B cell (primary cell): ENCODE results near the gene PGM2. TPM values are rescaled to one million over a fixed set of nuclear protein-coding genes. Genes with fewer than 3 reads are reported as not detected.

Experiments used
- ATAC-seq: fragments of 200-7000 bp; cut with Tn5 transposase; one replicate; pipeline ENCODE4 v1.10.0; 2021; ENCODE audit warnings: low read depth, mild to moderate bottlenecking, moderate number of reproducible peaks, moderate library complexity
- CTCF ChIA-PET: fragments of 350-600 bp; sonication (Branson Sonifier 250); formaldehyde crosslinking; loops from one replicate; lab custom pipeline; 2021; ENCODE audit warnings: antibody characterized with exemption, inconsistent platforms; lab: Charles Lee
- POLR2A ChIA-PET: fragments of 350-600 bp; sonication (Branson Sonifier 250); formaldehyde crosslinking; loops from one replicate; lab custom pipeline; 2021; ENCODE audit warnings: antibody characterized with exemption; lab: Charles Lee
- DNase-seq: peaks from one replicate; pipeline ENCODE4 v3.0.0; 2013
- H2AFZ ChIP-seq: 2 replicates; pipeline ENCODE4 v1.6.1; 2012; ENCODE audit warnings: mild to moderate bottlenecking, low read depth, low read length; ENCODE audit not compliant: insufficient read depth, poor library complexity, severe bottlenecking
- H3K27ac ChIP-seq, 2 donors: 1 replicate in 1 of 2; 2 replicates in 1 of 2; pipeline ENCODE4 v1.5.1; 2012 to 2013; ENCODE audit warnings: low read length in 2 of 2, mild to moderate bottlenecking in 2 of 2, moderate library complexity in 1 of 2
- H3K27me3 ChIP-seq, 4 experiments: fragments of 200-600 bp in 1 of 4; sonication (generic) in 1 of 4; replicated peaks in 1 of 4; 1 replicate in 2 of 4; 2 replicates in 2 of 4; pipeline versions ENCODE4 v1.6.1 to v1.7.0; 2013 to 2016; ENCODE audit warnings: low read length in 3 of 4, mild to moderate bottlenecking in 2 of 4, mixed read lengths in 1 of 4, moderate library complexity in 1 of 4; ENCODE audit not compliant: insufficient read depth in 4 of 4, control insufficient read depth in 3 of 4; ENCODE audit errors: control extremely low read depth in 1 of 4
- H3K36me3 ChIP-seq, 2 experiments: replicated peaks in 1 of 2; 1 replicate in 1 of 2; 2 replicates in 1 of 2; pipeline versions ENCODE4 v1.6.1 to v1.7.1; 2013; ENCODE audit warnings: low read length in 1 of 2; ENCODE audit not compliant: insufficient read depth in 2 of 2, control insufficient read depth in 1 of 2; ENCODE audit errors: control extremely low read depth in 1 of 2, extremely low read depth in 1 of 2
- H3K4me1 ChIP-seq, 2 donors: fragments of 200-600 bp in 1 of 2; sonication (generic) in 1 of 2; 1 replicate in 1 of 2; 2 replicates in 1 of 2; pipeline versions ENCODE4 v1.5.1 to v1.6.1; 2013 to 2017; ENCODE audit warnings: low read length in 2 of 2; ENCODE audit not compliant: control insufficient read depth in 2 of 2, insufficient read depth in 2 of 2
- H3K4me2 ChIP-seq: replicated peaks from 2 replicates; pipeline ENCODE3; 2012; ENCODE audit warnings: mild to moderate bottlenecking, low read depth, low read length; ENCODE audit not compliant: poor library complexity, severe bottlenecking
- H3K4me3 ChIP-seq, 5 experiments: fragments of 200-600 bp in 1 of 5; sonication (generic) in 1 of 5; 1 replicate in 3 of 5; 2 replicates in 2 of 5; pipeline versions ENCODE4 v1.5.1 to v1.7.0; 2011 to 2016; ENCODE audit warnings: low read length in 4 of 5, mild to moderate bottlenecking in 4 of 5, low read depth in 2 of 5, control low read depth in 1 of 5, moderate library complexity in 1 of 5; ENCODE audit not compliant: insufficient read depth in 1 of 5; ENCODE audit errors: control extremely low read depth in 1 of 5, extremely low read depth in 1 of 5
- H3K79me2 ChIP-seq: fragments of 200-600 bp; sonication (generic); one replicate; pipeline ENCODE4 v1.6.0; 2016; ENCODE audit warnings: low read length; ENCODE audit not compliant: control insufficient read depth, insufficient read depth
- H3K9ac ChIP-seq: fragments of 200-600 bp; sonication (generic); 2 replicates; pipeline ENCODE4 v1.6.1; 2017; ENCODE audit warnings: mild to moderate bottlenecking, low read length, moderate library complexity
- H3K9me3 ChIP-seq, 3 donors: one replicate each; pipeline versions ENCODE4 v1.6.1 to v1.7.1; 2013; ENCODE audit warnings: low read length in 2 of 3; ENCODE audit not compliant: control insufficient read depth in 2 of 3, insufficient read depth in 1 of 3; ENCODE audit errors: control extremely low read depth in 1 of 3
- H4K20me1 ChIP-seq: 2 replicates; pipeline ENCODE4 v1.6.0; 2012; ENCODE audit warnings: mild to moderate bottlenecking, low read length; ENCODE audit not compliant: insufficient read depth, control insufficient read depth, poor library complexity, severe bottlenecking
- H3K27ac Mint-ChIP-seq: one replicate; pipeline ENCODE4 v1.8.0; 2021; ENCODE audit warnings: mixed read lengths
- H3K27me3 Mint-ChIP-seq: one replicate; pipeline ENCODE4 v1.8.0; 2021; ENCODE audit warnings: mixed read lengths
- H3K4me1 Mint-ChIP-seq: one replicate; pipeline ENCODE4 v1.8.0; 2021; ENCODE audit warnings: mixed read lengths
- H3K4me3 Mint-ChIP-seq: one replicate; pipeline ENCODE4 v1.8.0; 2021; ENCODE audit warnings: mixed read lengths
- H3K9me3 Mint-ChIP-seq: one replicate; pipeline ENCODE4 v1.8.0; 2022; ENCODE audit warnings: mixed read lengths; ENCODE audit not compliant: insufficient read depth
- CTCF ChIP-seq: fragments of 200-600 bp; IDR thresholded peaks from one replicate; pipeline ENCODE4 v1.8.0; 2022; ENCODE audit warnings: antibody characterized with exemption, mild to moderate bottlenecking
- EZH2 ChIP-seq: IDR thresholded peaks from 2 replicates; pipeline ENCODE4 v1.6.1; 2012; ENCODE audit warnings: borderline replicate concordance, low read depth, mild to moderate bottlenecking, moderate library complexity, low read length; ENCODE audit not compliant: insufficient read depth, poor library complexity, severe bottlenecking
- WGBS: methylation state at CpG from one replicate; pipeline ENCODE4 v1.1.5; 2013; ENCODE audit warnings: missing lambda C conversion rate; ENCODE audit not compliant: insufficient coverage; 5-methylcytosine and 5-hydroxymethylcytosine counted together
- intact Hi-C: fragments of 100-400 bp; cut with micrococcal nuclease; formaldehyde crosslinking; loops from one replicate; pipeline ENCODE4 v1.10.0; 2022
- polyA plus RNA-seq: library from polyadenylated mRNA; depleted of rRNA; stranded (reverse); fragments of >200 nt; gene quantifications from 2 replicates; pipeline ENCODE4 v1.2.3, GENCODE V29; 2012
- total RNA-seq, 2 donors: library from RNA; stranded (reverse); fragments of 120-200 nt in 1 of 2; gene quantifications; 1 replicate in 1 of 2; 2 replicates in 1 of 2; pipeline versions ENCODE4 v1.2.3 to v1.2.4, GENCODE V29; 2013 to 2022

PGM2 gene
- total and polyA plus RNA-seq, 2 donors (not counting 1 experiment from before 2014, with no cell fraction given) = 5.3 to 20.9 TPM

- H4K20me1 ChIP-seq = no peaks in the 10 kb centered on the region
- H3K27me3 Mint-ChIP-seq = peaks cover 33% of the 10 kb centered on the region
- H3K4me3 Mint-ChIP-seq = no peak overlapping the region
- H2AFZ ChIP-seq = no peak overlapping the region
- POLR2A ChIA-PET = no interaction called here
- H3K27ac Mint-ChIP-seq = no peak overlapping the region
- intact Hi-C loops = no loop called here
- H3K4me3 ChIP-seq = no peak overlapping the region
- no peak overlapping the region for H3K27ac ChIP-seq
- H3K27me3 ChIP-seq = peaks cover 0 to 4% (median 0%) of the 10 kb centered on the region in 4 experiments
- TF ChIP-seq EZH2 (no peak), CTCF (no peak)
- peaks cover 0 to 7% (median 6%) of the 10 kb centered on the region in 3 donors for H3K9me3 ChIP-seq
- no peak for DNase-seq
- CTCF ChIA-PET = no interaction called here
- H3K9ac ChIP-seq = no peak overlapping the region
- no peak for ATAC-seq
- H3K9me3 Mint-ChIP-seq = peaks cover 5% of the 10 kb centered on the region
- WGBS = 93% methylated on average over 4 of the region's 4 CpGs
- no peak overlapping the region for H3K4me2 ChIP-seq
- no peaks in the 10 kb centered on the region for H3K4me1 ChIP-seq
- H3K4me1 Mint-ChIP-seq = no peaks in the 10 kb centered on the region
- no peaks in the 10 kb centered on the region for H3K36me3 ChIP-seq
- no peaks in the 10 kb centered on the region for H3K79me2 ChIP-seq
Measured at GRCh38 chr4:37788819-37789218, 37.7 kb upstream of the PGM2 start.

- H3K4me2 ChIP-seq = no peak overlapping the region
- H3K27ac Mint-ChIP-seq = no peak overlapping the region
- no peaks in the 10 kb centered on the region for H3K4me1 ChIP-seq
- H3K27ac ChIP-seq = no peak overlapping the region
- H4K20me1 ChIP-seq = no peaks in the 10 kb centered on the region
- no peak overlapping the region for H3K4me3 Mint-ChIP-seq
- peaks cover 0 to 6% (median 2%) of the 10 kb centered on the region in 3 donors for H3K9me3 ChIP-seq
- intact Hi-C loops = no loop called here
- no peaks in the 10 kb centered on the region for H3K79me2 ChIP-seq
- peaks cover 2% of the 10 kb centered on the region for H3K9me3 Mint-ChIP-seq
- no peak overlapping the region for H3K9ac ChIP-seq
- no peak overlapping the region for H2AFZ ChIP-seq
- H3K36me3 ChIP-seq = no peaks in the 10 kb centered on the region
- ChIA-PET POLR2A (no interaction called here), CTCF (interaction anchor here (1.2 kb wide), 1 partner anchor 189 kb away, joined by 6 read pairs; no protein-coding TSS in a partner anchor)
- ATAC-seq (no peak), DNase-seq (no peak)
- no peaks in the 10 kb centered on the region for H3K4me1 Mint-ChIP-seq
- WGBS = 100% methylated on average over 1 of the region's 1 CpG
- H3K27me3 Mint-ChIP-seq = peaks cover 30% of the 10 kb centered on the region
- no peak overlapping the region for H3K4me3 ChIP-seq
- no peak for TF ChIP-seq EZH2
- no peak for TF ChIP-seq CTCF
- no peaks in the 10 kb centered on the region for H3K27me3 ChIP-seq
Measured at GRCh38 chr4:37792241-37792640, 34.2 kb upstream of the PGM2 start.
